SH-SY5Y (cell line): Measurements from ENCODE around the gene SETBP1.

Experiments
- GATA2 ChIP-seq: IDR thresholded peaks from 2 replicates; pipeline ENCODE4 v1.6.1; 2011; ENCODE audit warnings: mild to moderate bottlenecking, low read depth, low read length
- GATA3 ChIP-seq: IDR thresholded peaks from 2 replicates; pipeline ENCODE4 v1.6.1; 2011; ENCODE audit warnings: low read depth, mild to moderate bottlenecking, low read length, moderate library complexity

DNA sequence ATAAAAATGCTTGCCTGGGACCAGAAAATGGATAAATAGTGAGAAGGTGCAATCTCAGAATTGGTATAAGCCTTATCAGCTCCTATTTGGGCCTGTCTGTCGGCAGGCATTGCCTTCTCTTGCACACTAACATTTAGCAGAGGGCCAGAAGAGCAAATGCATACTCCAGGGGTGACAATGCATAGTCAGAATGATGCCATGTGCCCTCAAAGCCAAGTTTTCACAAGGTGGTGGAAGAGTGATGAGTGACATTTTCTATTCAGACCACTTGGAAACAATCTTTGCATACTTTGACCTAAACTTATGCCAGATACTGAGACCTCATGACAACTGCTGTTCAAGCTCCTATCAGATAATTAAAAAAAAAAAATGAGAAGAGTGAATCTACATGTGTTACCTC, 276.3 kb downstream of the SETBP1 start:
- TF ChIP-seq GATA3 (no peak), GATA2 (no peak)
